HG02870 (cell line): Measurements from ENCODE around the gene DGKD.
A peak's percentile ranks its signal among the peaks of the same experiment; 100 is the strongest.
"Not testable (repeated sequence)": the region's sequence is repeated elsewhere in the genome, so short reads cannot be mapped to it uniquely, and the experiment has no call there.

Experiments
- ATAC-seq: cut with Tn5 transposase; IDR thresholded peaks from one replicate; pipeline ENCODE4 v1.9.1; 2021; ENCODE audit warnings: mild to moderate bottlenecking, moderate library complexity; ENCODE audit not compliant: unreplicated experiment

DGKD gene

DNA sequence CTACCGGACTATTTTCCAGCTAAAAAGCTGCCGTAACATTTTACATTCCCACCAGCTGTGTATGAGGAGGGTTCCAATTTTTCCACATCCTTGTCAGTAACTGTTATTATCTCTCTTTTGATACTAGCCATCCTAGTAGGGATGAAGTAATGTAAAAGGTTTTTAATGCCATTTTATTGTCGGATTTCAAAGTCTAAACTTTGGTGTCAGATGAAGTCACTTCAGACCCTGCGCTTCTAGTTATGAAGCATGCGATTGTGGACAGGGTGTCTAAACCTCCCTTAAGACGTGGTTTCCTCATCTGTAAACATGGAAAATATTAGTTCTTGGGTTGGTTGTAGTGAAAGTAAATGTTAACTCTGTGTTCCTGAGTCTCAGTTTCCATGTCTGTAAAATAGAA, 4.7 kb downstream of the DGKD start:
- no peak for ATAC-seq

GRCh38 chr2:233359823-233360222, 5.5 kb downstream of the DGKD start:
- no peak for ATAC-seq

DNA sequence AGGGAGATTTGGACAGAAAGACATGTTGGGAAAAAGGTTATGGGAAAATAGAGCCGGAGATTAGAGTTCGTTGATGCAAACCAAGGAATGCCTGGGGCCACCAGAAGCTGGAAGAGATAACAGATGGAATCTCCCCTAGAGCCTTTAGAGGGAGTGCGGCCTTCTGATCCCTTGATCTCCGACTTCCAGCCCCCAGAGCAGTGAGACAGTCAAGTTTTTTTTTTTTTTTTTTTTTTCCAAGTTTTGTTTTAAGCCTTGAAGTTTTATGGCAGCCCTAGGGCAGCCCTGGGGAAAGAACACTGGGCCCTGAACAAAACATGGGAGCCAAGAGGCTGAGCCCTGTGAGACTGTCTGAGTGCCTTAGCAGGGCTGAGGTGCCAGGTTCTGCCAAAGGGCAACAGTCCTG, 6.5 kb downstream of the DGKD start:
- ATAC-seq = no peak

- ATAC-seq = no peak
These were observed 7.0 kb downstream of the DGKD start for GRCh38 chr2:233361297-233361696.

DNA sequence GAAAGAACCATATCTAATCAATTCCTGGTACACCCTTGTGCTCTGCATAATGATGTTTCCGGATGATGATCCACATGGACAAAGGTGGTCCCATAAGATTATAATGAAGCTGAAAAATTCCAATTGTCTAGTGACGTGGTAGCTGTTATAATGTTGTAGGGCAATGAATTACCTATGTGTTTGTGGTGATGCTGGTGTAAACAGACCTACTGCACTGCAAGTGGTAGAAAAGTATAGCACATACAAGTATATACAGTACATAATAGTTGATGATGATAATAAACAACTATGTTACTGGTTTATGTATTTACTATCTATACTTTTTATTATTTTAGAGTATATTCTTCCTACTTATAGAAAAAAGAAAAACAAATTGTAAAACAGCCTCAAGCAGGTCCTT, 8.4 kb downstream of the DGKD start:
- ATAC-seq = no peak

- peak; percentile 50 for ATAC-seq
These were observed 9.5 kb downstream of the DGKD start for GRCh38 chr2:233363744-233364235.

DNA sequence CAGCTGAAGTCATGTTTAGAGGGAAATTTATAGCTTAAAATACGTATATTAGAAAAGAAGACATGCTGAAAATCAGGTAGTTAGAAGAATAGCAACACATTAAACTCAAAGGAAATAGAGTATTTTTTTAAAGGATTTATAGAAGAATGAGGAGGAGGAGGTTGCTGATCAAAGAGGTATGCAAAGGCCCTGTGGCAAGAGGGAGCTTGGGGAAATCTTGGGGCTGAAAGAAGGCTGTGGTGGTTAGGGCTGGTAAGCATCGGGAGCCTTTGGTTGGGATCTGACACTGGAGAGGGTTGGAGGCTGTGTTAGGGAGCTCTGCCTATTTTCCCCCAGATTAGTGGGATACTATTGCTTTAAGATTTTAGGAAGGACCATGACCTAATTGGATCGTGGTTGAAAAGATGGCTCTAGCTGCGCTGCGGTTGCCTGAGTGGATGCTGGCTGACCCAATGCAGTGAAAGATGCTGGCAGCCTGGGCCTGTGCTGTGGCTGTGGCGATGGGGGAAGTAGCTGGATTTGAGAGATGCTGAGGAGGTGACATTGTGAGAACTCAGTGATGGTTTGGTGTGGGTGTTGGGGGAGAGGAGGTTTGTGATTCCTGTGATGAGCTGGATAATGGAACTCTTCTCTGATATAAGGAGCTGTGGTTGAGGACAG, 11.7 kb downstream of the DGKD start:
- ATAC-seq = no peak

DNA sequence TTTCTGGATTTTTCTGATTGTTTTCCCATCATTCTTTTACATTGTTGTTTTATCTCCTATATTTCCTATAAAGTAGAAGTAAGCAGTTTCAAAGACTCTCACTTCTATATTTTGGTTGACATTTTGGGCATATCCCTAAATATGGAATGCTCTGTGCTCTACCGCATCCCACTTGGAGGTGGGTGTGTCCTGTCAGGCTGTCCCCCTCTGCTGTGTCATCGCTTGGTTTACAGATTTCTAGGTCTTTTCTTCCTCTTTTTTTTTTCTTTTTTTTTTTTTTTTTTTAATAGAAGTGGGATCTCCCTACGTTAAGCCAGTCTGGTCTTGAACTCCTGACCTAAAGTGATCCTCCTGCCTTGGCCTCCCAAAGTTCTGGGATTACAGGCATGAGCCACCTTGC, 13.3 kb downstream of the DGKD start:
- no peak for ATAC-seq

DNA sequence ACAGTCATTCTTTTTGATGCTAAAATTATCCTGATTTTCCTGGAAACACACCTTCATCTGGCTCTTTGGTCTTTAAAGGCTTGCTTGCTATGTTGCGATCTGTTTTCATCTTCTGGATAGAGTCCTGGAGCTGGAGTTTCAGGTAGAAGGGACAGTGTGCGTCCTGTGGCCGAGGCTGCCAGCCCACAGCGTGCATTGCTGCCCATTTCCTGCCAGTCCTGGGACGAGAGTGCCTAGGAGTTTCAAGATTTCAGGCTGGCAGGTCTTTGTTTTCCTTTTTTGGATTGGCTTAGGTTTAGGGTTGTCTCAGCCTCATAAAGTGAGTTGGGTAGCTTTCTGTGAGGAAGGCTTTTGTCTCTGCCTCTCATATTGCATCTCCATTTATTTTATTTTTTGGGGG, 14.5 kb downstream of the DGKD start:
- no peak for ATAC-seq

DNA sequence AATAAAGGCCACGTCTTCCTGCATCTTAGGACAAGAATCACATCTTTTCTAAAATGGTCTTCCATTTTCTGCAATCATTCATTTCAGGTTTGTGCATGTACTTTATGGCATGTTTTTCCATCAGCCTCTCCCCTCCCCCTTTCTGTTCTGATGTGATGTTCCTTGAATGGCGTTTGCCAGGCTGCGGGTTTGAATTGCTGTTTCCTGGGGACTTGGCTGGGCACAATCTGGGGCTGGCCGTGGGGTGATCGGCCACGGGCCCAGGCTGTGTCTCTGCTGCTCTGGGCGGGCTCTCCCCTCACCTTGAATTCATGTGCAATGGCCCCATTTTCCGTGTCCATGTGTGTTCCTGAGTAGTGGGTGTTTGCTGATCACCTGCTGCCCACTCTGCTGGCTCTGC, 15.2 kb downstream of the DGKD start:
- ATAC-seq = no peak

DNA sequence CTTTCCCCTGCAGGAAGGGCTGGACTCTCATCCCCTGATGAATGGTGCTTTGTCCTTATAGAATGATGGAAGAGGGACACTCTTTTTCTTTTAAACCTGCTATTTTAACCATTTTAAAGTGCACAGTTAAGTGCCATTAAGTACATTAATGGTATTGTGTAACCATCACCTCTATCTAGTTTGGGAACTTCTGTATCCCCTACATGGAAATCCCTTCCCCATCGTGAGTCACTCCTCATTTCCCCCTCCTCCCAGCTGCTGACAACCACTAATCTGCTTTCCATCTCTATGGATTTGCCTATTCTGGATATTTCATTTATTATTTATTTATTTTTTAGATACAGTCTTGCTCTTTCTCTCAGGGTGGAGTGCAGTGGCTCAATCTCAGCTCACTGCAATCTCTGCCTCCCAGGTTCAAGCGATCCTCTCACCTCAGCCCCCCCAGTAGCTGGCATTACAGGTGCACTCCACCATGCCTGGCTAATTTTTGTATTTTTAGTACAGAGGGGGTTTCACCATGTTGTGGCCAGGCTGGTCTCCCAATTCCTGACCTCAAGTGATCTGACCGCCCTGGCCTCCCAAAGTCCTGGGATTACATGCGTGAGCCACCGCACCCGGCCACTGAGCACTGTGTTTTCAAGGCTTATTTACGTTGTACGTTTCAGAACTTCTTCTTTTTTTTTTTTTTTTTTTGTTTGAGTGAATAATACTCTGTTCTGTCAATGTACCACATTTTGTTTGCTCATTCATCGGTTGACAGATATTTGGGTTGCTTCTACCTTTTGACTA, 15.8 kb downstream of the DGKD start:
- ATAC-seq = no peak

DNA sequence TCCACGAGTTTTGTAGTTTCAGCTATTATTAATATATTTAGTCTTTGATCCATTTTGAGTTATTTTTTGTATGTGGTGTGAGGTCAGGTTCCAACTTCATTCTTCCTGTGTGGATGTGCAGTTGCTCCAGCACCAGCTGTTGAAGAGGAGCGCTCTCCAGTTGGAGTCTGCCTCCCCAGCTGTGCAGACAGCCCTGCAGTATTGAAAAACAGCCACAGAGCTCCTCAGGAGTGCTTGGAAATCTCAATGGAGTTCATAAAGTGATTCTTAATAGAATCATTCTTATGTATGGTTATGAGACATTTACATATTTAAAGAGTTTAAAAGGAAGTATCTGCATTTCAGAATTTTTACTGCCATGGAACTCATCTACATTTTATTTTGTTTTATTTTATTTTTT, 17.3 kb downstream of the DGKD start:
- ATAC-seq = no peak

DNA sequence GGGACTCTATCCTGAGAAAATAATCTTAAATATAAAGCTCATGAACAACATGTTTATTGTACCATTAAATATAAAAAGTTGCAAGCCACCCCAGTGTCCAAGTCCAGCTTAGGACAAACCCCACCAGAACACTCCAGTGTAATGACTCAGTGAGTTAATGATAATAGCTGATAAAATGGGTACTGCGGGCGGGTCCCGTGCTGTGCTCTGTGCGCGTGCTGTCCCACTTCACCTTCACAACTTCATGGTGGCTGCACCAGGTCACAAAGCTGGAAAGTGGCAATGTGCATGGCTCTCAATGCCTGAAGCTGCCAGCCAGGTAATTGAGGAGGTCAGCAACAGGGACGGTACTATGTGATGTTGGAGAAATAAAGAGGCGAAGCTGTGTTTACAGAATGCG, 18.6 kb downstream of the DGKD start:
- ATAC-seq = no peak

DNA sequence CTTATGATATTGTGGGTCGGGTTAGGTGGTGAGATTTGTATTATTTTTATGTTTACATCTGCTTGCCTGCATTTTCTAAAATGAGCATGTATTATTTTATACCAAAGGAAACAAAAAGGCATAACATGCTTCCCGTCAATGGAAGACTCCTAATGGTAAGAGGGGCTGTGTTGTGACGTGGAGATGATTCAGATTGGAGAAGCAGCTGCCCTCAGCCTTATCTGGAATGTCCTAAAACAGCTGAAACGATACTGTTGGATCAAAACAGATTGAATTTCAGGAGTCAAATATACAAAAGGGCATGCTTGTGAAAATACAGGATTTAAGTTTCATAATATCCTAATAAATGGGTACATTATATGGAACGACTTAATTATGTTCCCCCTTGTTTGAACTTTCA, 19.0 kb downstream of the DGKD start:
- ATAC-seq = no peak

GRCh38 chr2:233374776-233375175, 20.5 kb downstream of the DGKD start:
- not testable (repeated sequence) for ATAC-seq

DNA sequence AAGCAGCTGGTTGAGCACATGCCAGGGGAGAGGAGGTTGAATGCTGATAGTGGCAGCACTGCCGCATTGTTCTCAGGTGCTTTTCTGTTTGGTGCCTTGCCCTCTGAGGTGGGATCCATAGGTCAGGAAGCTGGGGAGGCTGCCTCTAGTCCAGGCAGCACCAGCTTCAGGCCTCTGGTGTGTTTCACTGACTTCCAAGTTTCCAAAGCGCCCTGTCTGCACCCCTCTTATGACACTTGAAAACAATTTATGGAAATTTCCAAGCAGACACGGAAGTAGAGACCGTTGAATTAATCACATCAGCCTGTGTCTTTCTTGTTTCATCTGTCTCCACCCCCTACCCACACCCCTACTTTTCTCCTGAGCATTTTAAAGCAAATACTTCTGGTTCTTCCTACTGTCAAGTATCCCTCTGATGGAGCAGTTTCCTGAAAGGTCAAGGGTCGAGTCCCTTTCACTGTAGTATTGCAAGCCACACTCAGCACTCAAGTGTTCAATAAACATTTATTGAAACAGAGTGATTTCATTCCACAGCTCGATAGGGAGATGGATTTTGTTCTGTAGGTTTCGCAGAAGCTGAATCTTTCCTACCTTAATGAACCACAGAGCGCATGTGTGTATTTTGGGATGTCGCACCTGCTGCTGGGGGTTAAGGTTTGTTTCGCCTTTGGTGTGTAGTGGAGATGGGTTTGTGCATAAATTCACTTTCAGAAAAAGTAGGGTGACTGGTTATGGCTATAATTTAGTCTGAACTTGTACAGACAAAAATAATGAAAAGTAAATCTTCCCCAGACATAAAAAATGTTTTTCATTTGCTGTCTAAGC, 21.4 kb downstream of the DGKD start:
- ATAC-seq = peak; percentile 68

DNA sequence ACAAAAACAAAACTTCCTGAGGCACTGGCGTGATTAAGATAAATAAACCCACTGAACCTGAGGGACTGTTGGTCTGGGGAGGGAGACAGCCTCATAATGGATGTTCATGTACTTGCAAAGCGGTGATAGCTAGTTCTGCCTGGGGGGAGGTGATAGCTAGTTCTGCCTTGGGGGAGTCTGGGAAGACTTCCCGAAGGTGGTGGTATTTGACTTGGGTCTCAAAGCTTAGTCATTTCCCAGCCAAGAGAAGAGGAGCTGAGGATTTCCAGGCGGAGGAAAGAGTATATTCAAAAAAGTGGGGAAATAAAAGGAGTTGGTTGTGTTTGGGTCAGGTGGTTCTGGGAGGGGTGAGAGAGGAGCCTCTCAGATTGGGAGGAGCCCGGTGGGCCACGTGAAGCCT, 24.7 kb downstream of the DGKD start:
- no peak for ATAC-seq

DNA sequence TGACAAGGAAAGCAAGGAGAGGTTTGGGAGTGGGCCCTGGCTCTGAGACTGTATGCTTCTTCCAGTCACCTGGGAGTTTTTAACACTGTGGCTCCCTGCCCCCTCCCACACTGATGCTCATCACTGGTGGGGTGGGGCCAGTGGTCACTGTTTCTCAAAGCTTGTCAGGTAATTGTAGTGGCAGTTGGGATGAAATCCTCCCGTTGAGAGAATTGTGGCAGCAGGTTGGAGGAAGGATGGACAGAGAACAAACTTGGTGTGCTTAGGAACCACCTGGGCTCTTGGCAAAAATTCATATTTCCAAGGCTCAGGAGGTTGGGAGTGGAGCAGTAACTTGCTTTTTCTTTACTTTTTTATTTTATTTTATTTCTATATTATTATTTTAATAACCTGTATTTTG, 25.1 kb downstream of the DGKD start:
- no peak for ATAC-seq

DNA sequence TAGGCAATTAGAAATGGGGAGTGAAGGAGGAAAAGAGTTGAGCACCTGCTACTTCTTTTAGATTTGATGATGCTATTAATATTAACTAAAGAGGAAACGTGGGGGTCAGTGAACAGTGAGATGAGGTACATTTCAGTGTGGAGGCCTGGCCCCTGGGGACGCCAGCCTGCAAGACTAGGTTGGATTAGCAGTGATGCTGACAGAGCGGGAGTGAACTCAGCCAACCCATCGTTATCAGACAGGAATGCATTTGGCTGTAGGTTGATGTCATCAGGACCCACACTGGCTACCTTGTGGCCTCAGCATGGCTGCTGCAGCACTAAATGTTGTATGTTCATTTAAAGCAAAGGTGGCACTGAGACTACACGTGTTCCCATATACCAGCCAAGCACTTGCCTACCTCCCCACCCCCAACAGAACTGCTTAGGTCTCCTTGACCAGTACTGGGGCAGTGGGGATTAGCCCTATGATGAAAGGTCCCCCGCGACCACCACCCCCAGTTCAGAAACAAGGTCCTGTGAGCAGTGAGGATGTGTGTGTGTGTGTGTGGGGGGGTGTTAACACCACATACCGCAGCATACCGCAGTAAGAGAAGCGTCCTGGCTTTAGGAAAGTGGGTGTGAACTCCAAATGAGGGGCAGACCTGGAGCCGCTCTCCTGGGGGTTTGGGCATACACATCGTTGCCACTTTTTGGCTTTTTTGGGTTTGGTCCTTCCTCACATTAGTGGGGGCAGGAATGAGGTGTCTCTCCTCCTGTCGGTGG, 26.0 kb downstream of the DGKD start:
- no peak for ATAC-seq

DNA sequence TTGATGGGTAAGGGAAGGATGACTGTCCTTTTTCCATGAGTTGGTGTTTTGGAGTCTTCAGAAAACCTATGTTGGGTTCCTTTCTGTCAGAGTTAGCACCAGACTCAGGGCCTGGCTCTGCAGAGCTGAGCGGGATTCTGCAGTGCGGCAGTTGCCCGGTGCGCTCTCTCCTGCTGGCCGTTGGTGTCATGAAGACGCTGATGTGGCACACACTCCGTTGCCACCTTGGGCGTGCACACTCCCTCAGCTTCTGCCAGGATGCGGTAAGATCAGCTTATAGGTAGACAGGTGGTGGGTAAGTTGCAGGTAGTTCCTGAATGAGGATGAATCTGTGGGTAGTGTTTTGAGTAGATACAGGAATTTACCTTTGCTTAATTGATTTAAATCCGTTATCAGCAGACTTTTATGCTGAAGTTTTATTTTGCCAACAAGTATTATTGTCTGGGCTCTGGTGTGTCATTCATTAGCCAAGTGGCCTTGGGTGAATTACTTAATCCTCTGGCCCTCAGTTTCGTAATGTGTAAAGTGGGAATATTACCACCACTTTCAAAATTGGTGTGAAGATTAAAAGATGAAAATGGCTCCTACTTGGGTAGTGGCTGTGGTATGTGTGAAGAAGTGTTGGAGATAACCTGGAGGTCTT, 26.8 kb downstream of the DGKD start:
- no peak for ATAC-seq

DNA sequence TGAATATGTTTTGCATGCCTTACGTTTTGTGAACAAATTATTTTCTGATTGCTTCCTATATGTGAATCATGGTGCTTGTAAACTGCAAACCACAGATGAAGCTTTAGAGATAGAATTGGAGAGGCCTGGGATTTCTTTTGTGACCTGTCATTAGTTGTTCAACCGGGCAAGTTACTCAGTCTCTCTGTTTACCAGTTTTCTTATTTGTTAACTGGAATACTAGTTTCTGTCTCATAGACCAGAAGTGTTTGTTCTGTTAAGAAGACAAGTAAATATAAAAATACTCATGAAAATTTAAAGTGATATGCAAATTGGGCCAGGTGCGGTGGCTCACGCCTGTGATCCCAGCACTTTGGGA, 27.3 kb downstream of the DGKD start:
- no peak for ATAC-seq
